GM18505 (cell line): ENCODE measurements around the gene SPN.

Experiments
- ATAC-seq: cut with Tn5 transposase; IDR thresholded peaks from one replicate; pipeline ENCODE4 v1.9.1; 2021; ENCODE audit not compliant: unreplicated experiment
- POLR2A ChIP-seq: IDR thresholded peaks from 4 replicates; pipeline ENCODE4 v1.6.1; 2011; ENCODE audit warnings: borderline replicate concordance; ENCODE audit not compliant: insufficient read depth, insufficient read length; ENCODE audit errors: extremely low read depth

The SPN gene

DNA sequence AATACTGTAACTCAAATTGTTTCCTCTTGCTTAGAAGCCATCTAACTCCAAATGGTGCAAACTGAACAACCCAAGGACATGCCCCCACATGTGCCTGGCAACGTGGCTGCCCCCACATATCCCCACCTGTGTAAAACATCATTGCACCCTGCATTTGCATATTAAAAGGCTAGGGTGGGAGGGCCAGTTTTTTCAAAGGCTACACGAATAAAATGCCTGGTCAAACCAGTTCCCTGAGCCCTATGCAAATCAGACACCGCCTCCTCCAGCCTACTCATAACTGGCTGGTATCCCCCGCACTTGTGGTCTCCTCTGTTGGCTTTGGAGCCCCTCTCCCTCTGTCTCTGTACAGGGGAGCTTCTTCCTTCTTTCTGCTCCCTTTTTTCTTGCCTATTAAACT, 56.0 kb downstream of the SPN start:
- ATAC-seq = no peak
- TF ChIP-seq POLR2A = no peak
